GM19455 (cell line): Measurements from ENCODE around the gene CLN5.
"Not testable (repeated sequence)": the region's sequence is repeated elsewhere in the genome, so short reads cannot be mapped to it uniquely, and the experiment has no call there.

Experiments
- ATAC-seq: cut with Tn5 transposase; IDR thresholded peaks from one replicate; pipeline ENCODE4 v1.9.1; 2021; ENCODE audit not compliant: unreplicated experiment

Gene CLN5

GRCh38 chr13:76974618-76974975 lies 17.3 kb upstream of the CLN5 start:
- no peak for ATAC-seq

GRCh38 chr13:76975863-76976262 lies 16.0 kb upstream of the CLN5 start:
- ATAC-seq = no peak

- ATAC-seq = no peak
Measured at GRCh38 chr13:76976490-76976889, 15.4 kb upstream of the CLN5 start.

GRCh38 chr13:76976929-76977328 lies 15.0 kb upstream of the CLN5 start:
- no peak for ATAC-seq

- peak; percentile 100 for ATAC-seq
Measured at GRCh38 chr13:76980075-76980718, 11.7 kb upstream of the CLN5 start.

DNA sequence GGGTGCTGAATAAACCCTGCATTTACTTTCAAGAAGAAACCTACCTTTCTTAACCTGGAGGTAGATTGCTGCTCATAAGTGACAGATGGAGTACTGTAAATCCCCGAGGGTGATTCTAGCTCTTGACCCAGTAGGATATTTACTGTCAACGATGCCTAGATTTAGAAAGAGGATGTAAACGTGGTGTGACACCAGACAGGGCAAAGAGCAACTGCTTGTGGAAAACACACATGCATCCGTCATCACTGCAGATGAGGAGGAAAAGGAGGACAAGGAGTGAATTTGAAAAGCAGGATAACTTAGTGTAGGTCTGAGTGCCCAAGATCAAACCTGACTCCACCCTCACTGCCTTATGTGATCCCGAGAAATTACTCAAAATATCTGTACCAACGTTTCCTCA lies 9.8 kb upstream of the CLN5 start:
- no peak for ATAC-seq

GRCh38 chr13:76983676-76984075 lies 8.2 kb upstream of the CLN5 start:
- no peak for ATAC-seq

DNA sequence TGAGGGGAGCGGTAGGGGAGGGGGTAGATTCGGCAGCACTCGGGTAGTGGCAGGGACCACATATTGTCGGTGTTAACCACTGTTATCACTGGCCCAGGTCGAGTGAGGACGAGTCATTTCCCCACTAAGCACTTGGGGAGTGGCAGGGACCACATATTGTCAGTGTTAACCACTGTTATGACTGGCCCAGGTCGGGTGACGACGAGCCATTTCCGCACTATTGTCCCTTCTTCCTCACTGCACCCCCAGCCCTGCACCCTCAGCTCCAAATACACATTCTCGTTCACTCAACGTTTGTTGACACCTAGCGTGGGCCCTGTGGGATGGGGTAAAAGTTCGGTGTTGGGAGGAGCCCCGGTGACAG lies 467 bp upstream of the CLN5 start:
- ATAC-seq = peak; percentile 48

DNA sequence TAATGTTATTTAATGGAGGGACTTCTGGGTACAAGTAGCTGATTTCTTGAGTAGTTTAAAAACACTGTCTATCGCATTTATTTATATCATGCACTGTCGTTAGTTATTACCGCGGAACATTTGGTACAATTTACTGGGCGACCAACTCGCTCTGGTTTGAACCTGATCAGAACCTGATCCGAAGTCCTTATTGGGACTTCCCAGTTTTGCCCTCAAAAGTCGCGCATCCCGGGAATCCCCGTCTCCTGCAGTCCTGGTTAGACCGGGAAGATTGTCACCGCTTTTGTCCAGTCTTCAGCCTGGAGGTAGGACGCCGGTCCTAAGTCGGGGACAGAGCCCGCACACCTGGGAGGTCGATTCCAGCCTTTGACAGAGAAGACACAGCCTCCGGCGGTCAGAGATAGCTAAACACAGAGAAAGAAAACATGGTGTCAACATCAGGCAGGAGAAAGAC lies 694 bp downstream of the CLN5 start:
- peak; percentile 11 for ATAC-seq

DNA sequence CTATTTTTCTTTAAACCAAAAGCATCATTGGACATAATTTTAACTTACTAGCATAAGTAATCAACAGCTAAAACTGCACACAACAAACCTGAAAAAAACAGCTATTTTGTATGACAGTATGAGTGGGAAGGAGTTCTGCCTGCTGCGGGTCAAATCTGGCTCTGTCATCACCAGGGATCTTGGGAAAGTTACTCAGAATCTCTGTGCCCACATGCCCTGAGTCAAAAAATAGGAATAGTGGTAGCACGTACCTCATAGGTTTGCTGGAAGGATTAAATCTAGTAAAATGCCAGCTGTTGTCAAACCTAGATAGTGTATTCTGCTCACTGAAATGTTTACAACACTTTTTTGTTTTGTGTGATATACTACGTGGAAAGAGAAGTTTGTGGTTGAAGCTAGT lies 1.1 kb downstream of the CLN5 start:
- ATAC-seq = no peak

DNA sequence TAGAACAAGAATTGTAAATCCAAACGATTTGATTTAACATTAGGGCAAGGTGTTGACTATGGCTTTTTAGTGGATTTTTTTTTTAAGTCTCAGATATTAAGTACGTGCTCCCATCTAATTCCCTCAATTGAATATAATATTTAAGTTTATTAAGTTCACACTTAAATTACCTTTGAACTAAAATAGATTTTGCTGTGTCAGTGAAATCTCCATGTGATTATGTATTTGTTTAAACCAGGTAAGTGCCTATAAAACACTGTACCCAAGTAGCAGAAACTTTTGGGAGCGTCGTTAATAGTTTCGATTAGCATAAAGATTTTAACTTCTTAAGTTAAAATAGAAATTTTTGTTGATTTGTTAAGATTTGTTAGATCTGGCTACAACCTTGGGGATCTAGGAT lies 1.6 kb downstream of the CLN5 start:
- no peak for ATAC-seq

DNA sequence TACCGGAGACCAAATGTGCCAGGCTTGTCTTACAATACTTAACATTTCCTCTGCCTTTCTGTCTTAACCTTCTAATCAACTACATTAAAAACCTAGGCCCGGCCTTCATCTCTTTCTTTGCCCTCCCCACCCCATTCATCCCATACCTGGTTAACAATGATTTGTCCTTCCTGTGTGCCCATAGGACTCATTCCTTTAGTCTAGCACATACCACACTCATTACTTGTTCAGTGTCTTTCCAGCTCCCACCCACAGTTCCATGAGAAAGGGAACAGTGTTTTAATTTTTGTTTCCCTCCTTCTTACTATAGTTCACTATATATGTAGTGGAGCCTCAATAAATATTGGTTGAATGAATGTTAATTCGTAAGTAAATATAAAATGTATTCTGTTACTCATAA lies 2.4 kb downstream of the CLN5 start:
- no peak for ATAC-seq

GRCh38 chr13:77000475-77000874 lies 8.6 kb downstream of the CLN5 start:
- ATAC-seq = no peak

DNA sequence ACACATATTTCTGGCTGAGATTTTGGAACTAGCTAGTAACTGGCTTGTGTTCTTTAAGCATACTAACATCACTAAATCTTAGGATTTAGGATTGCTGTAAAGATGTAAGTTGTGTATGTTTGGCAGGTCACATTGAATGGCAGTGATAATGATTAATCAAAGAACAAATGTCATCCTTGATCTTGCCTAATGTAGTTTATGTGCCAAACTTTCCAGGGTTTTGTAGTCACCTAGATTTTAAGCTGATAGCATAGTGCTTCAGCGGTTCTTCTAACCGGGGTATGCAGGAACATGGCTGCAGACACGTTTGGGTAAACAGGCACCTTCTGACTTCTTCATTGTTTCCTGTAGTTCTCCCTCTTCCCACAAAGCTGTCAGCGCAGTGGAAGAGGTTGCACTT lies 9.7 kb downstream of the CLN5 start:
- ATAC-seq = no peak

- ATAC-seq = no peak
Measured at GRCh38 chr13:77001963-77002587, 10.2 kb downstream of the CLN5 start.

DNA sequence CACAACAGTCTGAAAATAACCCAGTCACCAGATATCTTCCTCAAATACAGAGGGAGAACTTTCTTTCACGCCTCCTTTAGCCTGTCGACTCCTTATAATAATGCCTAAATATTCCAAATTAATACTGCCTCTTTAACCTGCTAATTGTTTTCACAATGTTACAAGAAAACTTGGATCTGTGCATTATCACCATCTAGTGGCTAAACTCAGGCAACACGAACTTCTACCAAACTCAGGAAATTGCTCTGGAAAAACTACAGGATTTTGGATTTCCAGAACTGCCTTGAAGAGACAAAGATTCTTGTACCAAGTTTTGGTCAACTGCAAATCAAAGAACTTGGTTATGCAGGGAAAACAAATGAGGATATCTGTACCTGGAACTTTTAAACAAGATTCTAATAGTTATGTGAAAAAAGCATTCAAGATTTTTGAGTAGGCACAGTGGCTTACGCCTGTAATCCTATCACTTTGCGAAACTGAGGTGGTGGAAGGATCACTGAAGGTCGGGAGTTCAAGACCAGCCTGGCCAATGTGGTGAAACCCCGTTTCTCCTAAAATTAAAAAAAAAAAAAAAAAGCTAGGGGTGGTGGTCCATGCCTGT lies 10.8 kb downstream of the CLN5 start:
- ATAC-seq = no peak

DNA sequence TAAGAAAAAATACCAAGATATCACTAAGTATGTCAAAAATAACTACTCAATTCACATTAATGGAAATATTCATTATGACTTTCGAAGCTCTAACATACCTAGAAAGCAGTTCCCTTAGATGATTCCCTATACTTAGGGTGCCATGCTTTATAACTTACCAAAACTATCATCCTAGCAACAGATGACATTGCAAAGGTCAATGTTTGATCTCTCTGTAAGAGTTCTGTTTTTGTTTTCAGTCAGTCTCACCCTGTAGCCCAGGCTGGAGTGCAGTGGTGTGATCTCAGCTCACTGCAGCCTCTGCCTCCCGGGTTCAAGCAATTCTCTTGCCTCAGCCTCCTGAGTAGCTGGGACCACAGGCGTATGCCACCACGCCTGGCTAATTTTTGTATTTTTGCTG lies 16.5 kb downstream of the CLN5 start:
- ATAC-seq = not testable (repeated sequence)

- ATAC-seq = peak; percentile 53
Measured at GRCh38 chr13:77009011-77009410, 17.1 kb downstream of the CLN5 start.

DNA sequence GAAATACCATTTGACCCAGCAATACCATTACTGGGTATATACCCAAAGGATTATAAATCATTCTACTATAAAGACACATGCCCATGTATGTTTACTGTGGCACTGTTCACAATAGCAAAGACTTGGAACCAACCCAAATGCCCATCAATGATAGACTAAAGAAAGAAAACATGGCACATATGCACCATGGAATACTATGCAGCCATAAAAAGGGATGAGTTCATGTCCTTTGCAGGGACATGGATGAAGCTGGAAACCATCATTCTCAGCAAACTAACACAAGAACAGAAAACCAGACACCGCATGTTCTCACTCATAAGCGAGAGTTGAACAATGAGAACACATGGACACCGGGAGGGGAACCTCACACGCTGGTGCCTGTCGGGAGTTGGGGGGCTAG lies 17.8 kb downstream of the CLN5 start:
- ATAC-seq = not testable (repeated sequence)

GRCh38 chr13:77013853-77014542 lies 22.1 kb downstream of the CLN5 start:
- no peak for ATAC-seq

- ATAC-seq = no peak
Measured at GRCh38 chr13:77014906-77015685, 23.2 kb downstream of the CLN5 start.
